GM21619 (cell line): ENCODE measurements around the gene MX1.
"Not testable (repeated sequence)": the region's sequence is repeated elsewhere in the genome, so short reads cannot be mapped to it uniquely, and the experiment has no call there.

Experiments
- ATAC-seq: cut with Tn5 transposase; IDR thresholded peaks from one replicate; pipeline ENCODE4 v1.9.1; 2021; ENCODE audit not compliant: unreplicated experiment

MX1 gene

DNA sequence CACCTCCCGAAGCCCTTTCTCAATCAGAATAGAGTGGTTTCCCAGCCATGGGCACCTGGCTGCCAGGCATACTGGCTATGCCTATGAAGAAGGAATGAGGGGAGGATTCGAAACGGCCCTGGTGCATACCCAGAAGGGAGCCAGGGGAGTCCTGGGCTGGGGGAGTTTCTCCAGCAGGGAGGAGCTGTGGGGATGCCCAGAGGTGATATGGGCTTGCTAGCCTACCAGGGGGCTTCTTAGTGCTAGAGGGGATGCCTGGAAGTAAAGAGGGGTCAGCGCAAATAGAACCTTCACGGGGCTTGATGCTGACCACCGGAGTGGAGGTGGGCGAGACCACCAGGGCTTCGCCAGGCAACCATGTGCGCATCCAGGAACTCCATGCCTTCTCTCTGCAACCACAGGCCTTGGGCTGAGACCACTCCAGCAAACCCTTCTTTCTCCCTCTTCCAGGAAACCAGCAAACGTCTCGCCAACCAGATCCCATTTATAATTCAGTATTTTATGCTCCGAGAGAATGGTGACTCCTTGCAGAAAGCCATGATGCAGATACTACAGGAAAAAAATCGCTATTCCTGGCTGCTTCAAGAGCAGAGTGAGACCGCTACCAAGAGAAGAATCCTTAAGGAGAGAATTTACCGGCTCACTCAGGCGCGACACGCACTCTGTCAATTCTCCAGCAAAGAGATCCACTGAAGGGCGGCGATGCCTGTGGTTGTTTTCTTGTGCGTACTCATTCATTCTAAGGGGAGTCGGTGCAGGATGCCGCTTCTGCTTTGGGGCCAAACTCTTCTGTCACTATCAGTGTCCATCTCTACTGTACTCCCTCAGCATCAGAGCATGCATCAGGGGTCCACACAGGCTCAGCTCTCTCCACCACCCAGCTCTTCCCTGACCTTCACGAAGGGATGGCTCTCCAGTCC, 18.2 kb upstream of the MX1 start:
- ATAC-seq, result no peak

DNA sequence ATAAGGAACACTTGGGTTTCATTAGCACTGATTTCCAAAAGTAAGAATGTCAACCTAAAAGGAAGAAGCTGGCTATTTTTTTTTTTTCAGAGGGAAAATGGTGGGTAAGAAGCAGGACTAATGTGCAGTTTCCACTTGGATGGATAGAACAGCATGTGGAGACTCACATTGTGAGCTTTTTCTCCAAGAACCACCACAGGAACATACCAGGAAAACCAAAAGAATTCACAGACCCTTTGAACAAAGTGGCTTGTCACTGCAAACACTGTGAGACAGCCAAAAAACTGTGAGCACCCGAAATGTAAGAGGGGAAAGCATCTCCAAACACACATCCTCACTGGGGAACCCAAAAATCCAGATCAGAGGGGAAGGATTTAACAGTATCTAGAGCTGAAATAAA, 15.7 kb upstream of the MX1 start:
- ATAC-seq, result no peak

DNA sequence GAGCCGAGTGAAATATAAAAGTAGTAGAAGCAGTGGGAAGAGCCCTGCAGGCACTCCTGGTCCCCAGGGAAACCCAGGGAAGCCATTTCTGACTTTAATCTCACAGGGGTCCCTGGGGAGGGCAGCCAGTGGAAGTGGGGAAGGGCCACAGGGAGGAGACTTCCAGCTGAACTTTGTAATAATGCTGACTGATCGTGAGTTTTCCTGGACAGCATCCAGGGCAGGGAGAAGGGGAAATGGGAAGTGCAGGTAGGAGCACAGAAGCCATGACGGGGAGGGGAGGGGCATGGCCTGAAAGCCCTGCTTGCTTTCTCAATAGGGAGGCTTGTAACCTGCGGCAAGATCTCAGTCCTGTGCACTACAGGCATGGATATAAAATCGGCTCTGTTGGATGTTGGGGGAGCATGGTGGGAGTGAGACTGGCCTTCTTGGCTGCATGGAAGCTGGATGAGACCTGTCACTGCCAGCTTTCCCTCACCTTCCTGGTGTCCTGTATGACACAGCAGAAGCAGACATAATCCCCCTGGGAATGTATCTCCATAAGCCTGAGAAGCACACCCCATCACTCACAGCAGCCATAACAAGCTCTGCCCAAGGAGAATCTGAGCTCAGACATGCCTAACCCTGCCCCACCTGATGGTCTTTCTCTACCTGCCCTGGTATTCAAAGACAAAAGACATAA, 15.1 kb upstream of the MX1 start:
- ATAC-seq, result no peak

DNA sequence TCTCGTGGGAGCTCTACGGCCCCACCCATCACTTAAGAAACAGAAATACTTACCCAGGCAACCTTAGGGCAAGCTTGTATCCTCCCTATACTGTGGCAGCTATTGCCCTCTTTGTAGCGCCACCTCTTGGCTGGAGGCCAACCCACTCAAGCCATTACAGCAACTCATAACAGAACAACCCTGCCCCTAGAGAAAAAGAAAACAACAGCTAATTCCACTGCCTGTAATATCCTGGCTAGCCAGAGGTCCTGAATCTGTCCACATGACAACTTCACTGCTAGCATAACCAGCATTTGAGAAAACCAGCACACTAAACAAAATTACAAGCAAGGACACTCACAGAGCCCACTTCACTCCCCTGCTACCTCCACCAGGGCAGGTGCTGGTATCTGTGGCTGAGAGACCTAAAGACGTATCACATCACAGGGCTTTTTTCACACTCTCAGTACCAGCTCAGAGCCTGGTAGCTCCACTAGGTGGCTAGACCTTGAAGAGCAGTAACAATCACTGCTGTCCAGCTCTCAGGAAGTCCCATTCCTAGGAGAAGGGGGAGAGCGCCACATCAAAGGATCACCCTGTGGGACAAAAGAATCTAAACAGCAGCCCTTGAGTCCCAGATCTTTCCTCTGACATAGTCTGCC, 14.5 kb upstream of the MX1 start:
- ATAC-seq, result no peak

DNA sequence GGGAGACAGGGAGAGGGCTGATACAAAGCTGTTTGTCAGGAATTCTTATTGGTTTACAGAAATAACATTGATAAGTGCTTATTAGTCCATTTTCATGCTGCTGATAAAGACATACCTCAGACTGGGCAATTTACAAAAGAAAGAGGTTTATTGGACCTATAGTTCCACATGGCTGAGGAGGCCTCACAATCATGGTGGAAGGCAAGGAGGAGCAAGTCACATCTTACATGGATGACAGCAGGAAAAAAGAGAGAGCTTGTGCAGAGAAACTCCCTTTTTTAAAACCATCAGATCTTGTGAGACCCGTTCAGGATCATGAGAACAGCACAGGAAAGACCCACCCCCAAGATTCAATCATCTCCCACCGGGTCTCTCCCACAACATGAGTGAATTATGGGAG, 8.5 kb upstream of the MX1 start:
- not testable (repeated sequence) for ATAC-seq

DNA sequence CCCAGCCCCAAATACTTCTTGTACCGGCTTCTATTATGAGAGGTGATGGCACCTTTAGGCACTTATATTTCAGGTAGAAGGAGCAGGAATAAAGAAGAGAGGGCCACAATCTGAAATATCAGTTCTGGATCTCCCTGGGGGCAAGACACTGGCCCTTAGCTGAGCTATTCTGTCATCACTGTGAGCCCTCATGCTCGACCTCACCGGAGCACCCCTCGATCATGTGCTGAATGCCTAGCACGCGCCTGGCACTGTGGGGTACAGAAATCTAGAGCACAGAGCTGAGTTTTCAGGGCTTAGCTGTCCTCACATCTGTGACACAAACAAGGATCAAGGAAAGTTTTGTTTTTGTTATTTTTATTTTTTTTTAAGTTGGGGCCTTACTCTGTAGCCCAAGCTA, 7.6 kb upstream of the MX1 start:
- ATAC-seq, result no peak

DNA sequence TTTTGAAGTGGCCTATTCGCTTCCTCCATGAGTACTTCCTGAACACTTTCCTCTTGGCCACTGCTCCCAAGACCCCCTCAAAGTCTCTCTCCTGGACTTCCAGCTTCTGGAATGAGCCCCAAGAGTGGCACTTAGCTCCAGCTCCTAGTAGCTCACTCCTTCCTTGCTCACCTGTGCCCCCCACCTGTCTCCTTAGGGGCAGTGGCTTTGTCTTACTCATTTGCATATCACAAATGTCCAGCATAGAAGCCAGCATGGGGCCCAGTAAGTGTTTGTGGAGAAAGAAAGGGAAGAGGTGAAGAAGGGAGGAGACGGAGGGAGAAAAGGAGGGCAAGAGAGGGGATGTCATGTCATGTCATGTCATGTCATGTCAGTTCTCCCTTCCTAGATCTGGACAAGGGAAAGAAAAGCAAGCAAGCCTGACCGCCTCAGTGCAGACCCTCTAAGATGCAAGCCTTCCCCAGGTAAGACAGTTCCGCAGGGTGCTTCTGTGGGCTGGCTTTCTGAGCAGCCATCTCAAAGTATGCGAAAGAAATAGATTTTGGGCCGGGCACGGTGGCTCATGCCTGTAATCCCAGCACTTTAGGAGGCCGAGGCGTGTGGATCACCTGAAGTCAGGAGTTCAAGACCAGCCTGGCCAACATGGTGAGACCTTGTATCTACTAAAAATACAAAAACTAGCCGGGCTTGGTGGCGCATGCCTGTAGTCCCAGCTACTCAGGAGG, 6.9 kb upstream of the MX1 start:
- ATAC-seq, result no peak

DNA sequence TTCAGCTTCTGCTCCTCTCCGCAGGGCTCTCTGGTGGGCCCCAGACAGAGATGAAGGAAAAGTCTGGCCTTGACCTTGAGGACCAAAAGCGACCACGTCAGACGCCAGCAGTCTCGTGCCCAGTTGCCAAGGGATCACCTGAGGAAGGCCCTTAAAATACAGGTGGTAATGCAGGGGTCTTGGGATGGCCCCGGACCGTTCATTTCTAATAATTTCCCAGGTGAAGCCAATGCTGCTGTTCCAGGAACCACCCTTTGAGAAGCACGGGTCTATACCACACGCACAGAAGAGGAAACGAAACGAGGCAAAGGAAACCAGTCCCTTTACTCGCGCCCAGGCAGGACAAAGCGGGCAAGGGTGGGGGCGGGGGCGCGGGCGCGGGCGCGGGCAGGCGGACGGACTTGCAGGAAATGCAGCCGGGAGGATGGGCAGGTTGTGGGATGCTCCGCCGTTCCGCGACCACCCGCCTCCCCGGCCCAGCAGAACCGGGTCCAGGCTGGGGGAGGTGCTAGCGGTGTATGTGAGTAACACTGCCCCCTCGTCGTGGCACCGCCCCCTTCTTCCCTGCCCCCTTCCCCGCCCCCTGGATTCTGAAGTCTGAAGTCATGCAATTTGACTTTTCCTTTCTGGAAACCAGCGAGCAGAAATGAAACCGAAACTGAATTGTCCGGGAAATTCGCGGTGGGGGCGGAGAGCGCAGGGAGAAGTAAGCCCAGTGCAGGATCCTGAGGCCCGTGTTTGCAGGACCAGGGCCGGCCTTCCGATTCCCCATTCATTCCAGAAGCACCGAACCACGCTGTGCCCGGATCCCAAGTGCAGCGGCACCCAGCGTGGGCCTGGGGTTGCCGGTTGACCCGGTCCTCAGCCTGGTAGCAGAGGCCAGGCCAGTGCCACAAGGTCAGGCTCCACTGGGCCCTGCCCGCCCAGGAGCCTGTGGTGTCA, 5.8 kb upstream of the MX1 start:
- peak; percentile 78 for ATAC-seq

DNA sequence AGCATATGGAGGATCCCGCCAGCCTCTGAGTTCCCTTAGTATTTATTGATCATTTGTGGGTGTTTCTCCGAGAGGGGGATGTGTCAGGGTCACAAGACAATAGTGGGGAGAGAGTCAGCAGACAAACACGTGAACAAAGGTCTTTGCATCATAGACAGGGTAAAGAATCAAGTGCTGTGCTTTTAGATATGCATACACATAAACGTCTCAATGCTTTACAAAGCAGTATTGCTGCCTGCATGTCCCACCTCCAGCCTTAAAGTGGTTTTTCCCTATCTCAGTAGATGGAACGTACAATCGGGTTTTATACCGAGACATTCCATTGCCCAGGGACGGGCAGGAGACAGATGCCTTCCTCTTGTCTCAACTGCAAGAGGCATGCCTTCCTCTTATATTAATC, 5.0 kb upstream of the MX1 start:
- ATAC-seq, result not testable (repeated sequence)

DNA sequence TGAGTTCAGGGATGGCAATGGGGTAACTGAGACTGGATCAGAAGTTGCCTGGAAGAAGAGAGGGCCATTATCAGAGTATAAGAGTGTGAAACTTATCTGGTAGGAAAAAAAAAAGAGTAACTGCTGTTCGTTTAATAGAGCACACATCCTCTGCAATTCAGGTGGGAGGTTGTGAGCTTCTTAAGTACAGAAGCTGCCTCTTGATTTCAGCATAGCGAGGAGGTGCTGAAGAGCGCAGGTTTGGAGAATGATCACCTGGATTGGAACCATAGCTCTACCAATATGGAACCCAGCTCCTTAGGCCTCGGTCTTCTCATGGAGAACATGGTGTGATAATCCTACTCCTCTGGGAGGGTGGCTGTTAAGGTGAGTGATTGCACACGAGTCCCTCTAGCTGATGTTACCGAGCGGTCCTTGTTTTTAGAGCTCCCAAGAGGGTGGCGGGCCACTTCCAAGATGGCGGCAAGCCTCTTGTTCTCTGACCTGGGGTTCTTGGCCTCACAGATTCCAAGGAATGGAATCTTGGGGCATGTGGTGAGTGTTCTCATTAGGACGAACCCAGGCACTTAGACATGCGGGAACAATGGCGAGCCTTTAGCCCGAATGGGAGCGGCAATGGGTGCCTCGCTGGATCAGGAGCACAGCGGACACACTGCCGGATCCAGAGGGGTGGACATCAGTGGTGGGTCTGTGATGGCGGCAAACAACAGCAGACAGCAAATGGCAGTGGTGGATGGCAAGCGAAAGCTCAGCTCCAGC, 3.3 kb upstream of the MX1 start:
- no peak for ATAC-seq

DNA sequence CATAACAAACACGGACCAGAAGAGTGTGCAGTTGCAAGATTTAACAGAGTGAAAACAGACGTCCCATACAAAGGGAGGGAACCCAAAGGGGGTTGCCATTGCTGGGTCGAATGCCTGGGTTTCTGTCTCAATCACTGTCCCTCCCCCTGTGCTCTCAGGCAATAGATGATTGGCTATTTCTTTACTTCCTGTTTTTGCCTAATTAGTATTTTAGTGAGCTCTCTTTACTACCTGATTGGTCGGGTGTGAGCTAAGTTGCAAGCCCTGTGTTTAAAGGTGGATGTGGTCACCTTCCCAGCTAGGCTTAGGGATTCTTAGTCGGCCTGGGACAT, 2.8 kb upstream of the MX1 start:
- not testable (repeated sequence) for ATAC-seq

DNA sequence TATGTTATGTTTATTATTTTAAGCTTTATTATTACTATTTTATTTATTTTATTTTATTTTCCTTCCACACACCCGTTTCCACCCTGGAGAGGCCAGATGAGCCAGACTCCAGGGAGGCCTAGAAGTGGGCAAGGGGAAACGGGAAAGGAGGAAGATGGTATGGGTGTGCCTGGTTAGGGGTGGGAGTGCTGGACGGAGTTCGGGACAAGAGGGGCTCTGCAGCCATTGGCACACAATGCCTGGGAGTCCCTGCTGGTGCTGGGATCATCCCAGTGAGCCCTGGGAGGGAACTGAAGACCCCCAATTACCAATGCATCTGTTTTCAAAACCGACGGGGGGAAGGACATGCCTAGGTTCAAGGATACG, 468 bp upstream of the MX1 start:
- ATAC-seq, result no peak

DNA sequence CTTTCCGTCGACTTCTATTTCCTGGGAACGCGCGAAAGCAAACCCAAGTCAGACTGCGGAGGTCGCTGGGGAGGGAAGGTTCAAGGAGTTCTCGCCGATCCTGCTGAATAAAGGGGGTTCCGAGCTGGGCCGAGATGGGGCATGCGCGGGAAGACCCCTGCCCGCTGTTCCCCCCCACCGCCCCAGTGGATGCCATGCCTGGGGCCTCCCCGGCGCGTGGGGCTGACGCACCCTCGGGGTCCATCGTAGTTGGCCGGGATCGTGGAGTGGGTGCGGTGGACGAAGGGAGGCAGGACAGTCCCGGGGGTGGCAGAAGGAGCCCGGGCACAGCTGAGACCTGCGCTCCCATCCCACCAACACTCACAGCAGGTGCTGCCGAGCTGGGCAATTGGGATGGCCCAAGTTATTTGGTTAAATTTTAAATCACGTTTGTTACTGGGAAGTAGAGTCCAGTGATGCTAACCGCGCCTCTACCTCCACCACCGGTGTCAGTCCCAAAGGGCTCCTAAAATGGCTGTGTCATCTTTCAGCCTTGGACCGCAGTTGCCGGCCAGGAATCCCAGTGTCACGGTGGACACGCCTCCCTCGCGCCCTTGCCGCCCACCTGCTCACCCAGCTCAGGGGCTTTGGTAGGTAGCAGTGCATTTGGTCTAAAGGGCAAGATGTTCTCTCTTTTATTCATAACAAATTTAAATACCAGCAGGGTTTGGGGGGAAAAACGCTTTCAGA, 801 bp downstream of the MX1 start:
- ATAC-seq, result no peak

DNA sequence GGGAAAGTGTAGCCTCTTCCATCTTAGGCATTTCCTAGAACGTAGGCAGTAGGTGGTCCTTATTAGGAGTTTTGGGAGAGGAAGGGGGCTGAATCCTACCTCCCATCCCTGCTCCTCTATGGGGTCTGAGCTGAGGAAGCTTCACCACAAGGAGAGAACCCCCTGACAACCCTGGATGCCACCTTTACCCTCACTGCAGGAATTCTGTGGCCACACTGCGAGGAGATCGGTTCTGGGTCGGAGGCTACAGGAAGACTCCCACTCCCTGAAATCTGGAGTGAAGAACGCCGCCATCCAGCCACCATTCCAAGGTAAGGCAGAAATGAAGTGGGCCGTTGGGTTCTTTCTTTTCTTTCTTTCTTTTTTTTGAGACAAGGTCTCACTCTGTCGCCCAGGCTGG, 1.5 kb downstream of the MX1 start:
- no peak for ATAC-seq

DNA sequence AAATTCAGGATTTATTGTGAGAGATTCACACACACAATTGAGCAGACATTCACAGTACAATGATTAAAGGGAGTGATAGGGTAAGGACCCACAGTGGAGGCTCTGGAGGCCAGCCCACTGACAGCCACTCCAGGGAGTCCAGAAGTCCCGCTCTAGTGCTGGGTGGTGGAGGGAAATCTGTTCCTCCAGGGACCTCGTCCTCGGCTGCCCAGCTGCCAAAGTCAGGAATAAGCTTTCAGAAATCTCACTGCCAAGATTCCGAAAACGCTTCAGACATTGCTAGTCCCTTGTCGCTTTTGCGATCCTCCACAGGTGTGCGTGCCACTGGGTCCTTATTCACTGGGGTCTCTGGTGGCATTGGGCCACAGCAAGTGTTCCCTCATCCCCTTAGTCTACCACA, 2.3 kb downstream of the MX1 start:
- no peak for ATAC-seq

DNA sequence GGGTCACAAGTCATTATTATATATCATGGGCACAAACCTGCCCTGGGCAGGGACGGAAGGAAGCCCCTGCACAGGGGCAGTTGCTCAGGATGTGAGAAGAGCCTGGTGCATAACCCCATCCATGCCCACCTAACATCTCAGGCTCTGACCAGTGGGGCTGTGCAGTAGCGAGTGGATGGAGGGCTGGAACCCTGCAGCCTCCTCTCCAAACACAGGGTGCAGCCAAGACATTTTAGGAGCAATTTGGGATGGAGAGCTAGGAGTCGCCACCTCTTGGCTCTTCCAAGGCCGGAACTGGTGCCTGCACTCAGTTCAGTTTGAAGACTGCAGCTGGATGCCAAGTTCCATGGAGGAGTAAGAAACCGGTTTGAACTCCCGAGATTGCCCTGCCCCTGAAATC, 2.8 kb downstream of the MX1 start:
- no peak for ATAC-seq

DNA sequence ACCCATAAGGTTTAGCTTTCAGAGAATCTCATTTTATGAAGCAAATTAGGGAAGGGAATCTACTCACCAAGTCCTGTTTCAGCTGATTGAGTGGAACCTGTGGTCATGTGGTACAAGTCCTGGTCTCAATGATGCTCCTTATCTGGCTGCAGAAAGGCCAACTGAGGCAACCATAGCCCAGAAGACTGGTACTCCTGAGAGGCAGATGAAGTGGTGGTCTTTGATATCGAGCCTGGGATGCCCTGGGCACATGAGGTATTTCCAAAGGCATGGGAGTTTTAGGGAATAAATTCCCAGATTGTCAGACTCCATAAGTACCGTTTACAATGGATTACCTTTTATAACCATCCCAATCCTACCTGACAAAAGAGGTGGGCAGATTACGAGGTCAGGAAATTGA, 3.3 kb downstream of the MX1 start:
- no peak for ATAC-seq

DNA sequence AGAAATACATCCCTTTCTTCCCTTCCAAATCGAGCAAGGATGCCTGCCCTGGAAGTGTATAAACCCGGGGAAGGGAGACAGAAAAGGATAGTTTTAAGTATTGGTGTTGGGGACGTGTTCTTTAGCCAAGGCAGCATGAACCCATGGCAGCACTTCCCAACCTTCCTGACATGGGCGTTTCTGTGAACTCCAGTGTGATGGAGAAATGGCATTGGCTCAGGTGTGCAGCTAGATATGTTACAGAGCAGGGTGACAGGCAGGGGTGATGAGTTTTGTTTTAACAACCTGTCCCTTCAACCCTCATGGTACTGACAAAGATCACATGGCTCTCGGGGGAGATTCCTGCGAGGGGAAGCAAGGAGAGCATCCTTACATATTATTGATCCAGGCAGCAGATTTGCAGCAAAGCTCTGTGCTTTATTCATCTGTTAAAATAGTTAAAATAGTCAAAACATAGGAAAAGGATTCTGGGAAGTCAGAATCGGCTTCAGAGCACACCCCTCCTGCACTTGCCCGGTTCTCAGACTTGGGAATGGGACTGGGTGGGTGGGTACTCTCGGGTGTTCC, 4.0 kb downstream of the MX1 start:
- ATAC-seq, result no peak
